GM20431 (cell line): ENCODE data around the gene TEAD2.

ENCODE experiments used
- in situ Hi-C: fragments of 300-500 bp; cut with MseI, MboI; formaldehyde crosslinking; loops from one replicate; pipeline ENCODE4 v1.15.0; 2020; ENCODE audit warnings: low sequenced_read_pairs; ENCODE audit not compliant: unreplicated experiment

TEAD2 gene

DNA sequence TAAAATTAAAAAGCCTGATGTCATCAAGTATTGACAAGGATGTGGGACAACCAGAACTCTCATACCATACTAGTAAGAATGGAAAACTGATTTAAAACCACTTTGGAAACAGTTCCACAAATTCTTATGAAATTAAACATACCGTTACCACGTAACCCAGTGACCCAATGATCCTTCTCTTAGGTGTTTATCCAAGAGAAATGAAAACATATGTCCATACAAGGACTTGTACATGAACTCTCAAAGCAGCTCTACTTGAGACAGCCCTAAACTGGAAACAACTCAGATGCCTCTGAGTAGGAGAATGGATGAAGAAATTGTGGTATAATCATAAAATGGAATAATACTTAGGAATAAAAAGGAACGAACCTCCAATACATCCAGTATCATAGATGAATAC, 64.8 kb downstream of the TEAD2 start:
- in situ Hi-C loops = no loop called here

DNA sequence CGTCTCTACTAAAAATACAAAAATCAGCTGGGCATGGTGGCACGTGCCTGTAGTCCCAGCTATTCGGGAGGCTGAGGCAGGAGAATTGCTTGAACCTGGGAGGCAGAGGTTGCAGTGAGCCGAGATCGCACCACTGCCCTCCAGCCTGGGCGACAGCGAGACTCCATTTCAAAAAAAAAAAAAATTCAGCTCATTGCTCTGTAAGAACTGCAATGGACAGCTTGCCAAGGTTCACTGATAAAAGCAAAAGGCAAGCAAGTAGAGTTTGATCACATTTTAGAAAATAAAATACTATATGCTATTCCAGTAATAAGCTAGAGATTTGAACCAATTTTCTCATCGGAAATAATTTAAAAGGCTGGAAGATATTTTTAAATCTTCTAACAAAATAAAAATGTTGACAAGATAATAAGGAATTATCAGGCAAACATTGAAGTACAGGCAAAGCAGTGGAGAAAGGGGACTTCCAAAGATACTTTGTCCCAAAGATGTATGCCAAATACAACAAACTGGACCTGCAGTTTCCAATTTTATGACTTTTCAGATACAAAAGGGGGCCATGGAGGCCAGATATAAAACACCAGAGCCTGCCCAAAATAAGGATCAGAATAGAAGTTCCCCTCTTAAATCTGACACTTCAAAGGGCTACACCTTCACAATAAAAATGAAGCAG, 66.9 kb downstream of the TEAD2 start:
- in situ Hi-C loops = no loop called here

DNA sequence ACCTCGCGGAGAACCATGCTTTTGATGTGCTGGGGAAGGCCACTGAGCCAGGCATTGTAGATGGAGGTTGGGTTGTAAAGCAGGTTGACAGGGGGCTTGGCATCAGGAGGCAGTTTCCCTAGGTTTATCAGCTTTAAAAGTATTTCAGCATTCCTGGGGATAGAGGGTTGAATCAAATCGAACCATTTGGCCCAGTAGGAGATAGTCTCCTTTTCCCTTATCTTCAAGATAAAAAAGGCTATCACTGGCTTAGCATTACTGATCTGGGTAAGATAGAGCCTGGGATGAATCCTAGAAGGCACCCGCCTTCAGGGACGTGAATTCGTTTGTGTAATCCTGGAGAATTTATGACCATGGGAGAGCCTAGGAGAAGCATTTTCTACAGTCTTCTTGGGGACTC, 67.8 kb downstream of the TEAD2 start:
- in situ Hi-C loops = no loop called here
